Kidney epithelial cell (primary cell): ENCODE results near the gene C18orf63. TPM values are rescaled to one million over a fixed set of nuclear protein-coding genes. Genes with fewer than 3 reads are reported as not detected.

Experiments
- DNase-seq: peaks from one replicate; pipeline ENCODE4 v3.0.0-alpha.2; 2010; ENCODE audit warnings: low read depth
- H3K27me3 ChIP-seq: 2 replicates; pipeline ENCODE4 v1.6.0; 2011; ENCODE audit warnings: low read length; ENCODE audit not compliant: control insufficient read depth, insufficient read depth
- H3K36me3 ChIP-seq: 2 replicates; pipeline ENCODE4 v1.5.1; 2011; ENCODE audit warnings: low read length; ENCODE audit not compliant: control insufficient read depth, insufficient read depth
- H3K4me3 ChIP-seq: 2 replicates; pipeline ENCODE4 v1.5.1; 2011; ENCODE audit warnings: low read depth, mild to moderate bottlenecking, control low read depth, low read length
- CTCF ChIP-seq: IDR thresholded peaks from 2 replicates; pipeline ENCODE4 v1.5.1; 2011; ENCODE audit warnings: mild to moderate bottlenecking, moderate library complexity, low read length, control low read depth, inconsistent platforms; ENCODE audit not compliant: insufficient read depth, poor library complexity, severe bottlenecking
- total RNA-seq: library from RNA; depleted of rRNA; stranded (reverse); fragments of >200 nt; gene quantifications from 2 replicates; pipeline ENCODE4 v1.2.3, GENCODE V29; 2015

C18orf63 gene
- total RNA-seq, 1 donor from 2014 or later, result not detected

- no peaks in the 10 kb centered on the region for H3K36me3 ChIP-seq
- no peak overlapping the region for H3K4me3 ChIP-seq
- no peak for DNase-seq
- TF ChIP-seq CTCF, result no peak
- H3K27me3 ChIP-seq, result no peaks in the 10 kb centered on the region
Measured at GRCh38 chr18:74397572-74397971, 81.9 kb downstream of the C18orf63 start.

GRCh38 chr18:74399091-74399887, 83.7 kb downstream of the C18orf63 start:
- TF ChIP-seq CTCF, result no peak
- Histone ChIP-seq H3K4me3 (no peak overlapping the region), H3K27me3 (no peaks in the 10 kb centered on the region), H3K36me3 (no peaks in the 10 kb centered on the region)
- no peak for DNase-seq

GRCh38 chr18:74400813-74401212, 85.2 kb downstream of the C18orf63 start:
- TF ChIP-seq CTCF, result no peak
- DNase-seq, result no peak
- no peaks in the 10 kb centered on the region for H3K36me3 ChIP-seq
- H3K27me3 ChIP-seq, result no peaks in the 10 kb centered on the region
- H3K4me3 ChIP-seq, result no peak overlapping the region

GRCh38 chr18:74402806-74403433, 87.3 kb downstream of the C18orf63 start:
- no peak for TF ChIP-seq CTCF
- Histone ChIP-seq H3K4me3 (no peak overlapping the region), H3K36me3 (no peaks in the 10 kb centered on the region), H3K27me3 (no peaks in the 10 kb centered on the region)
- DNase-seq, result no peak

- TF ChIP-seq CTCF, result no peak
Measured at GRCh38 chr18:74407888-74408287, 92.2 kb downstream of the C18orf63 start.

More at GRCh38 chr18:74407888-74408287, 92.2 kb downstream of the C18orf63 start:
- H3K36me3 ChIP-seq, result no peaks in the 10 kb centered on the region
- no peak for DNase-seq
- peaks cover 14% of the 10 kb centered on the region for H3K27me3 ChIP-seq
- no peak overlapping the region for H3K4me3 ChIP-seq

Other genes with a start within 250 kb of the C18orf63 start
- 2.0 and 2.3 TPM in 2 replicates for gene FBXO15, start 168.0 kb upstream of the C18orf63 start, total RNA-seq
- 27.0 and 27.7 TPM in 2 replicates for gene TIMM21, start 167.3 kb upstream of the C18orf63 start, total RNA-seq
- gene CYB5A, start 23.9 kb upstream of the C18orf63 start, total RNA-seq, result 49.8 and 84.1 TPM in 2 replicates
- gene DIPK1C, start 141.5 kb downstream of the C18orf63 start, total RNA-seq, result not detected in 2 replicates
- gene CNDP2, start 180.5 kb downstream of the C18orf63 start, total RNA-seq, result 178 and 225 TPM in 2 replicates
- gene CNDP1, start 218.7 kb downstream of the C18orf63 start, total RNA-seq, result not detected in 2 replicates